ENCODE data around the gene EHMT1.

The EHMT1 gene

DNA sequence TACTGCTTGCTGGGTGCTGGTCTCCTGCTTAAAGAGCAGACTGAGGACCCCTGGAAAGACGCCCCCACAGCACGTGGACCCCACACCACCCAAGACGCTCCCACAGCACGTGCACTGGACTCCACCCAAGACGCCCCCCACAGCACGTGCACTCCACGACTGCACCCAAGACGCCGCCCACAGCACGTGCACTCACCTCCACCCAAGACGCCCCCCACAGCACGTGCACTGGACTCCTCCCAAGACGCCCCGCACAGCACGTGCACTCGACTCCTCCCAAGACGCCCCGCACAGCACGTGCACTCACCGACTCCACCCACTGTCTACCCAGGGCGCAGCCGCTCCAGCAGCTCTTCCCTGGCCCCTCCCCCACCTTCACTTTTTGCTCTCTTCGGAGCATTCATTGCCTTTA, 50.5 kb downstream of the EHMT1 start:
- TF ChIP-seq ZFX (IDR thresholded peaks at IDR 0.05) (no peak), CTCF (conservative IDR thresholded peaks at IDR 0.05) (no peak)
- H3K27ac ChIP-seq: peak overlapping the region; percentile 75; the same call in 1 of the 2 replicates

DNA sequence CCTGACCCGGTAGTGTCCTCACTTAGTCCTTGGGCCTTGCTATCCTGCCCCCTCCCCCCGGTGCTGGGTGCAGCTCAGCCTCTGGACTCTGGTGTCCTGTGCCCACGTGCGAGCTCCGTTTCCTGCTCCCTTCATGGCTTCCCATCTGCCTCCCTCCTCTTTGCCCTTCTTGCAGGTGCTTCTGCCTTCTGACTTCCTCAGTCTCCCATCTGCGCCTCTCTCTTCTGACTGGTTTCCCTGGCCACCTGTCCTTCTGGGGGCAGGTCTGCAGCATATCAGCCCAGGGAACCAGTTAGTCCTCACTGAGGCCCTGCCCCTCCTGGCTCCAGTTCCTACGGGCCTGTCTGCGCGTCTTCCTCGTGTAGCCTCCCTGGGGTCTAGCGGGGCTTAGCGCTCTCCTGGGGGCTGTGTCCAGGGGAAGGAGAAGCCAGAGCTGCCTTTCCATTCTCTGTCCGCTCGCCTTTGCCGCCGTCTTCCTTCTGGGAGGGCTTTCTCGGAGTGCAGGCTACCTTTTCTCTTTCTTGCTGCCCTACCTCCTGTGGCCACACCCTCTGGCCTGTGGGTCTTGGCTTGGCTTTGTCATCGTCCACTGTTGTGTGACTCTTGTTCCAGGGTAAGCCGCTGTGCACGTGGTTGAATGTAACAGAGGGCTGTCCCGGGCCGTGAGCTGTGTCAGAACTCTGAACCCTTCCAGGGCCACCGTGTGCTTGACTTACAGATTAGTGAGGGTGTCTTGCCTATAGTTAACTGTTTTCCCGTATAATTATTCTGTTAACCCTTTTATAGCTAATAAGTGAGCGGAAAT, 51.8 kb downstream of the EHMT1 start:
- H3K27ac ChIP-seq: peak overlapping the region; percentile 75
- TF ChIP-seq ZFX (IDR thresholded peaks at IDR 0.05): no peak; the same call in 1 of the 2 replicates
- no peak for TF ChIP-seq CTCF (conservative IDR thresholded peaks at IDR 0.05)

- peak overlapping the region; percentile 75 for H3K27ac ChIP-seq
- no peak for TF ChIP-seq ZFX (IDR thresholded peaks at IDR 0.05)
- no peak for TF ChIP-seq CTCF (conservative IDR thresholded peaks at IDR 0.05)
Observed at GRCh38 chr9:137671196-137671538, 52.4 kb downstream of the EHMT1 start.

DNA sequence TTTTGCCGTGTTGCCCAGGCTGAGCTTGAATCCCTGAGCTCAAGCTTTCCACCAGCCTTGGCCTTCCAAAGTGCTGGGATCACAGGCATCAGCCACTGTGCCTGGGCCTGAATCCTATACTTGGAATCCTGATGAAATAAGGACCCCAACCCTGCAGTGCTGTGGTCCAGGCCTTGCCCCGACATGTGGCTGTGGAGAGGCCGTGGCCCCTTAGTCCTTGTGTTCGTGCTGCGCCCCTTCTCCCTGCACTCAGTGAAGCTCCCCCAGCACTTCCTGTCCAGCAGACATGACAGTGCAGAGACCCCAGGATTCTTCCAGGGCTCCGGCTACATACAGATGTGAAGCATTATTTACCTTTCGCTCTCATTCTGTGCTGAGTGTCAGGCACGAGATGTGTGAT, 52.9 kb downstream of the EHMT1 start:
- peak overlapping the region; percentile 4; the same call in 1 of the 2 replicates for H3K27ac ChIP-seq
- TF ChIP-seq CTCF (conservative IDR thresholded peaks at IDR 0.05): no peak
- TF ChIP-seq ZFX (IDR thresholded peaks at IDR 0.05): no peak

- 0 out of 2 replicates have a peak overlapping the region, but pooled peaks have one; percentile 7 for H3K27ac ChIP-seq
- TF ChIP-seq CTCF (conservative IDR thresholded peaks at IDR 0.05) (peak; percentile 93), ZFX (IDR thresholded peaks at IDR 0.05) (no peak)
Observed at GRCh38 chr9:137672907-137673791, 54.3 kb downstream of the EHMT1 start.

DNA sequence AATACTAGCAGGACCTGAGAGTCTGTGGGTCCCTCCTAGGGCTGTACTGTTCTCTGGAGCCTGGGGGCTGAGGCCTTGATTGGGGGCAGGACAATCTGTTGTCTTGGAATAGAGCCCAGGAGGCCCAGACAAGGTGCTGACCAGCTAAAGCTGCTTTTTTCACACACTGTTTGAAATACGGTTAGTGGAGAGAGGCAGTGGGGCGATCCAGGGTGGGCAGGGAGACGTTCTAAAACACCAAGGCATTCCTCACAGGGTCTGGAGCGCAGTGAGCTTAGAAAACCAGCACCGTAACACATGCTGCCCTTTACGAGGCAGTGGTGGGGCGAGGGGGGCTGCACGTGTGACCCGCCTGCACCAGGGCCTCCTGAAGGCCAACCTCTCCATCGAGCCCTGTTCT, 55.1 kb downstream of the EHMT1 start:
- TF ChIP-seq CTCF (conservative IDR thresholded peaks at IDR 0.05) (no peak), ZFX (IDR thresholded peaks at IDR 0.05) (no peak)
- no peak overlapping the region for H3K27ac ChIP-seq

All from C4-2B (cell line).